Measurements from ENCODE around the gene TEN1. TPM values are rescaled to one million over a fixed set of nuclear protein-coding genes. Genes with fewer than 3 reads are reported as not detected.

Gene TEN1
- total and polyA plus RNA-seq, 8 donors, result 19.3 to 32.2 (median 27.5) TPM

DNA sequence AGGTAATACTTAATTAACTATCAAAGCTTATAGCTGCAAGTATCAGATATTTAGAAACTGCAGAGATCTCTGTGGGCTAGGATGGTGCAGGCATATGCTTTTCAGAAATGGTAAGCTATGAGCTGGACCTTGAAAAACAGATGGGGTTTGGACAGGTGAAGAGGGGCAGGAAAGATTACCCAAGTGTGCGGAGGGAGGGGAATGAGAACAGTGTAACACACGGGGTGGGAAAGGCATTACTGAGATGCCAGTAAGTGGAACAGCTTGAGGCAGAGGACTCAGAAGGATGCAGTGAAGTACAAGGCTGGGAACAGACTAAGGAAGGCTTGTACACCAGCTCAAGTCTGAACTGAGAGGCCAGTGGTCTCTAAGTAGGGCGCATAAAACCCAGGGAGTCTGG, 70.2 kb downstream of the TEN1 start:
- H3K27me3 ChIP-seq, result no peaks in the 10 kb centered on the region
- DNase-seq, result no peak
- H3K4me3 ChIP-seq, result no peak overlapping the region
- H3K27ac ChIP-seq, result no peak overlapping the region
- no peaks in the 10 kb centered on the region for H3K9me3 ChIP-seq
- H3K36me3 ChIP-seq, result peaks cover 0 to 99% of the 10 kb centered on the region in 2 donors
- no peak for TF ChIP-seq CTCF (IDR thresholded peaks at IDR 0.05)
- no peak for ATAC-seq
- intact Hi-C loops (cut with DNase I), result no loop called here
- H3K4me1 ChIP-seq, result peaks cover 4 to 13% of the 10 kb centered on the region in 2 donors

DNA sequence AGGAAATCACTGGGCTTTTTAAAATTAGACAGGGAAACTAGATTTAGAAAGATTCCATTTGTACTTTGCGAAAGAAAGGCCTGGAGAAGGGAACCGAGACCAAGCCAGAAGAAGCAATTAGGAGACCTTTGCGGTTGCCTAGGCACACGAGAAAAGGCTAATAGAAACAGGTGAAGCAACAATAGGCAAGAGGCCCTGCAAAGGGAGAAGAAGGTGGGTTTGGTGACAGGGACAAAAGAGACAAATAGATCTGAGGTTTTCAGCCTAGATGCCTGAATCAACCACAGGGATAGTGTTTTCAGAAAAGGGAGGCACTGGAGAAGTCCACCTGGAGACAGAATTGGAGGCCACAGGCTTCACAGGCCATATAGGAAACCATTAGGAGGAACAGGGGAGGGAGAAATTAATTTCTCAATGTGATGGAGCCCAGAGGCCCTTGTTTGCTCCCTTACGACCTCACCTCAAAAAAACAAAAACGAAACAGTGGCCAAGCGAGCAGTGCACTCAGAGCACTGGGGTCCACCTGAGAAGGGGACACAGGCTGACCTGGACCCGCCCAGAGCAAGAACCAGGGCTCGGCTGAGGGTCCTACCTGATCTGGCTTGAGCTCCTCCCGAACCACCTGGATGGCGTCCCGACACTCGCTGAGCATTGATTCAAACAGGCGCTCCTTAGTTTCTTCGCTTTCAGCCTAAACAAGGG, 70.9 kb downstream of the TEN1 start:
- no peak for ATAC-seq
- peak overlapping the region; percentile 46 to 69 for H3K27ac ChIP-seq
- H3K27me3 ChIP-seq, result no peaks in the 10 kb centered on the region

More for the DNA sequence above, 70.9 kb downstream of the TEN1 start:
- Histone ChIP-seq H3K36me3 (peaks cover 0 to 99% of the 10 kb centered on the region in 2 donors), H3K4me1 (peaks cover 4 to 20% of the 10 kb centered on the region in 2 donors), H3K4me3 (no peak overlapping the region), H3K9me3 (no peaks in the 10 kb centered on the region)
- TF ChIP-seq CTCF (IDR thresholded peaks at IDR 0.05), result no peak
- DNase-seq, result no peak
- intact Hi-C loops (cut with DNase I), result no loop called here

Other genes with a start within 250 kb of the TEN1 start
- 10 to 100 TPM; 38.1 to 39.6 TPM for gene GALK1, start 214.0 kb upstream of the TEN1 start, total RNA-seq
- 10 to 100 TPM; 10.3 to 19.2 (median 15.0) TPM for gene GALK1, start 214.0 kb upstream of the TEN1 start, polyA plus RNA-seq (ENCODE audit: insufficient read length in 6 of 6)
- gene UNK, start 194.4 kb upstream of the TEN1 start, total RNA-seq, result 10 to 100 TPM; 19.8 to 24.6 TPM
- gene UNK, start 194.4 kb upstream of the TEN1 start, polyA plus RNA-seq (ENCODE audit: insufficient read length in 6 of 6), result 10 to 100 TPM; 48.4 to 54.6 (median 50.6) TPM
- gene UNC13D, start 134.8 kb upstream of the TEN1 start, total RNA-seq, result 10 to 100 TPM; 60.5 to 91.4 TPM
- gene UNC13D, start 134.8 kb upstream of the TEN1 start, polyA plus RNA-seq (ENCODE audit: insufficient read length in 6 of 6), result 10 to 100 TPM; 24.9 to 49.5 (median 36.6) TPM
- 100 to 1,000 TPM; 119 to 132 TPM for gene WBP2, start 123.9 kb upstream of the TEN1 start, total RNA-seq
- 10 to 100 TPM; 64.1 to 78.0 (median 73.6) TPM for gene WBP2, start 123.9 kb upstream of the TEN1 start, polyA plus RNA-seq (ENCODE audit: insufficient read length in 6 of 6)
- 10 to 100 TPM; 43.0 to 63.8 TPM for gene TRIM47, start 100.7 kb upstream of the TEN1 start, total RNA-seq
- 10 to 100 TPM; 13.4 to 26.9 (median 20.3) TPM for gene TRIM47, start 100.7 kb upstream of the TEN1 start, polyA plus RNA-seq (ENCODE audit: insufficient read length in 6 of 6)
- 10 to 100 TPM; 26.3 to 35.1 TPM for gene TRIM65, start 82.3 kb upstream of the TEN1 start, total RNA-seq
- gene TRIM65, start 82.3 kb upstream of the TEN1 start, polyA plus RNA-seq (ENCODE audit: insufficient read length in 6 of 6), result 10 to 100 TPM; 15.8 to 30.9 (median 19.1) TPM
- 10 to 100 TPM; 80.5 to 81.8 TPM for gene MRPL38, start 74.4 kb upstream of the TEN1 start, total RNA-seq
- 10 to 100 TPM; 61.1 to 86.4 (median 71.7) TPM for gene MRPL38, start 74.4 kb upstream of the TEN1 start, polyA plus RNA-seq (ENCODE audit: insufficient read length in 6 of 6)
- 10 to 100 TPM; 12.1 to 13.1 TPM for gene FBF1, start 38.2 kb upstream of the TEN1 start, total RNA-seq
- 10 to 100 TPM in 1 of 6 donors, 1 to 10 TPM in 5; 7.3 to 11.4 (median 8.7) TPM for gene FBF1, start 38.2 kb upstream of the TEN1 start, polyA plus RNA-seq (ENCODE audit: insufficient read length in 6 of 6)
- 10 to 100 TPM; 81.0 TPM for gene ACOX1, start 74 bp upstream of the TEN1 start, total RNA-seq
- 10 to 100 TPM; 25.6 to 34.5 (median 29.4) TPM for gene ACOX1, start 74 bp upstream of the TEN1 start, polyA plus RNA-seq (ENCODE audit: insufficient read length in 6 of 6)
- 1 to 10 TPM; 5.4 to 6.1 TPM for gene CDK3, start 21.6 kb downstream of the TEN1 start, total RNA-seq
- 10 to 100 TPM; 14.1 to 23.3 (median 21.0) TPM for gene CDK3, start 21.6 kb downstream of the TEN1 start, polyA plus RNA-seq (ENCODE audit: insufficient read length in 6 of 6)
- 10 to 100 TPM; 29.1 to 44.8 TPM for gene EVPL, start 48.1 kb downstream of the TEN1 start, total RNA-seq
- gene EVPL, start 48.1 kb downstream of the TEN1 start, polyA plus RNA-seq (ENCODE audit: insufficient read length in 6 of 6), result 10 to 100 TPM; 23.3 to 53.1 (median 43.9) TPM
- gene SRP68, start 93.3 kb downstream of the TEN1 start, total RNA-seq, result 10 to 100 TPM; 61.0 to 72.3 TPM
- gene SRP68, start 93.3 kb downstream of the TEN1 start, polyA plus RNA-seq (ENCODE audit: insufficient read length in 6 of 6), result 100 to 1,000 TPM in 2 of 6 donors, 10 to 100 TPM in 4; 95.0 to 104 (median 98.6) TPM
- under 1 TPM in 1 of 2 donors, not detected in 1; 0.23 TPM for gene GALR2, start 95.5 kb downstream of the TEN1 start, total RNA-seq
- gene GALR2, start 95.5 kb downstream of the TEN1 start, polyA plus RNA-seq (ENCODE audit: insufficient read length in 6 of 6), result under 1 TPM in 2 of 6 donors, not detected in 4; 0.12 to 0.21 TPM
- gene ZACN, start 99.9 kb downstream of the TEN1 start, total RNA-seq, result under 1 TPM in 1 of 2 donors, not detected in 1; 0.12 TPM
- 10 to 100 TPM; 16.4 to 27.5 (median 18.0) TPM for gene ZACN, start 99.9 kb downstream of the TEN1 start, polyA plus RNA-seq (ENCODE audit: insufficient read length in 6 of 6)
- gene EXOC7, start 124.5 kb downstream of the TEN1 start, total RNA-seq, result 100 to 1,000 TPM; 114 to 123 TPM
- 100 to 1,000 TPM; 147 to 178 (median 164) TPM for gene EXOC7, start 124.5 kb downstream of the TEN1 start, polyA plus RNA-seq (ENCODE audit: insufficient read length in 6 of 6)
- 10 to 100 TPM in 1 of 2 donors, 1 to 10 TPM in 1; 7.7 to 15.9 TPM for gene FOXJ1, start 162.0 kb downstream of the TEN1 start, total RNA-seq
- 10 to 100 TPM; 13.9 to 30.4 (median 20.9) TPM for gene FOXJ1, start 162.0 kb downstream of the TEN1 start, polyA plus RNA-seq (ENCODE audit: insufficient read length in 6 of 6)